Nephron (organoid): ENCODE results near the gene TBXAS1.

Experiments
- H3K27ac Mint-ChIP-seq, 3 experiments: 2 replicates each; pipeline ENCODE4 v1.8.0; 2020; ENCODE audit warnings: mixed read lengths in 3 of 3, mild to moderate bottlenecking in 2 of 3, moderate library complexity in 1 of 3
- H3K27me3 Mint-ChIP-seq: 2 replicates; pipeline ENCODE4 v1.8.0; 2021; ENCODE audit warnings: low read depth, mild to moderate bottlenecking, moderate library complexity, mixed read lengths
- H3K36me3 Mint-ChIP-seq: 2 replicates; pipeline ENCODE4 v1.8.0; 2020; ENCODE audit warnings: low read depth, mixed read lengths
- H3K4me1 Mint-ChIP-seq: 2 replicates; pipeline ENCODE4 v1.8.0; 2020; ENCODE audit warnings: mixed read lengths
- H3K4me3 Mint-ChIP-seq, 3 experiments: 2 replicates each; pipeline ENCODE4 v1.8.0; 2020; ENCODE audit warnings: mild to moderate bottlenecking in 3 of 3, mixed read lengths in 3 of 3, moderate library complexity in 2 of 3
- H3K9me3 Mint-ChIP-seq: 2 replicates; pipeline ENCODE4 v1.8.0; 2020; ENCODE audit warnings: mixed read lengths
- CTCF ChIP-seq, 3 experiments: fragments of 200-600 bp; sonication (generic); IDR thresholded peaks; one replicate each; pipeline ENCODE4 v1.5.0; 2021; ENCODE audit warnings: antibody characterized with exemption in 3 of 3; ENCODE audit not compliant: unreplicated experiment in 3 of 3

The TBXAS1 gene

GRCh38 chr7:139808427-139808826, 20.6 kb upstream of the TBXAS1 start:
- Mint-ChIP-seq H3K9me3 (peaks cover 15% of the 10 kb centered on the region), H3K4me3 (no peak overlapping the region), H3K4me1 (no peaks in the 10 kb centered on the region), H3K27ac (no peak overlapping the region), H3K27me3 (no peaks in the 10 kb centered on the region), H3K36me3 (peaks cover 20% of the 10 kb centered on the region)
- no peak for TF ChIP-seq CTCF (IDR thresholded peaks at IDR 0.05; ENCODE audit: unreplicated experiment in 3 of 3)

DNA sequence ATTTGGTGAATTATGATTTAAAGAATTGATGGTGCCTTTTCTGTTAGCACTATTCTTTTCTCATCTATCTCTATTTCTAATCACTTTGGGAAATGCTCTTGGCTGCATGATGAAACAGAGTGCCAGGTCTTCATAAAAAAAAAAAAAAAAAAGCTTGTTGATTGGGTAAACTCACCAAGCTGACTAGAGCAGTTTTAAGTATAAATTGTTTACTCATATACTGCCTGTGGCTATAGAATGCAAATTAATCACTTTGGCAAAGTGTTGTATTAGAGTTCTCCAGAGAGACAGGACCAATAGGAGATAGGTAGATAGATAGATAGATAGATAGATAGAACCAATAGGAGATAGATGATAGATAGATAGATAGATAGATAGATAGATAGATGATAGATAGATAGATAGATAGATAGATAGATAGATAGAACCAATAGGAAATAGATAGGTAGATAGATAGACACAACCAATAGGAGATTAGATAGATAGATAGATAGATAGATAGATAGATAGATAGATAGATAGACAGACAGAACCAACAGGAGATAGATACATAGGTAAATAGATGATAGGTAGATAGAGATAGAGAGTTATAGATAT, 20.1 kb upstream of the TBXAS1 start:
- H3K9me3 Mint-ChIP-seq = peaks cover 15% of the 10 kb centered on the region
- H3K27me3 Mint-ChIP-seq = no peaks in the 10 kb centered on the region
- H3K36me3 Mint-ChIP-seq = peaks cover 20% of the 10 kb centered on the region
- no peak overlapping the region for H3K27ac Mint-ChIP-seq
- TF ChIP-seq CTCF (IDR thresholded peaks at IDR 0.05; ENCODE audit: unreplicated experiment in 3 of 3) = no peak
- no peaks in the 10 kb centered on the region for H3K4me1 Mint-ChIP-seq
- no peak overlapping the region for H3K4me3 Mint-ChIP-seq

- TF ChIP-seq CTCF (IDR thresholded peaks at IDR 0.05; ENCODE audit: unreplicated experiment in 3 of 3) = no peak
- Mint-ChIP-seq H3K36me3 (peaks cover 13% of the 10 kb centered on the region), H3K27ac (no peak overlapping the region), H3K4me3 (no peak overlapping the region), H3K9me3 (peaks cover 10% of the 10 kb centered on the region), H3K27me3 (peaks cover 3% of the 10 kb centered on the region), H3K4me1 (no peaks in the 10 kb centered on the region)
These were observed 18.0 kb upstream of the TBXAS1 start for GRCh38 chr7:139811066-139811465.

GRCh38 chr7:139813151-139813550, 15.9 kb upstream of the TBXAS1 start:
- no peak for TF ChIP-seq CTCF (IDR thresholded peaks at IDR 0.05; ENCODE audit: unreplicated experiment in 3 of 3)
- no peak overlapping the region for H3K4me3 Mint-ChIP-seq
- peaks cover 7% of the 10 kb centered on the region for H3K36me3 Mint-ChIP-seq
- no peak overlapping the region for H3K27ac Mint-ChIP-seq
- no peaks in the 10 kb centered on the region for H3K4me1 Mint-ChIP-seq
- peaks cover 8% of the 10 kb centered on the region for H3K9me3 Mint-ChIP-seq
- peaks cover 3% of the 10 kb centered on the region for H3K27me3 Mint-ChIP-seq

DNA sequence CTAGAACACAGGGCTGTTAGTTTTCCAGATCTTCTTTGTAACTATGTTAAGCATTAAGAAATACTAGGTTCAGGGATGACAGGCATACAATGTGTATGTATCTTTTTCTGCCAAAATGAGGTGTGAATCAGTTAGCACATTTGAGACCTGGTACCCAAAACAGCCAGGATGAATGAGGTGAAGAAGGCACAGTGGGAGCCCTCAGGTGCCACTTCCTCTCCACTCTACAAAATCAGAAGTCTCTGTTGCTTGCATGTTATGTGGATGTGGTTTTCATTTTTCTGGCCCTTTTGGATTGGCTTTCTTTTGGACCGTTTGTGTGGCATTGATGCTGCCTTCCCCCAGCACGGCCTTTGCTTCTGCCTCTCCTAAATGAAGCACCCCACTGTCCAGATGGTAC, 15.4 kb upstream of the TBXAS1 start:
- Mint-ChIP-seq H3K4me1 (no peaks in the 10 kb centered on the region), H3K4me3 (no peak overlapping the region), H3K36me3 (peaks cover 4% of the 10 kb centered on the region), H3K27ac (no peak overlapping the region), H3K27me3 (peaks cover 3% of the 10 kb centered on the region), H3K9me3 (peaks cover 5% of the 10 kb centered on the region)
- TF ChIP-seq CTCF (IDR thresholded peaks at IDR 0.05; ENCODE audit: unreplicated experiment in 3 of 3) = no peak

DNA sequence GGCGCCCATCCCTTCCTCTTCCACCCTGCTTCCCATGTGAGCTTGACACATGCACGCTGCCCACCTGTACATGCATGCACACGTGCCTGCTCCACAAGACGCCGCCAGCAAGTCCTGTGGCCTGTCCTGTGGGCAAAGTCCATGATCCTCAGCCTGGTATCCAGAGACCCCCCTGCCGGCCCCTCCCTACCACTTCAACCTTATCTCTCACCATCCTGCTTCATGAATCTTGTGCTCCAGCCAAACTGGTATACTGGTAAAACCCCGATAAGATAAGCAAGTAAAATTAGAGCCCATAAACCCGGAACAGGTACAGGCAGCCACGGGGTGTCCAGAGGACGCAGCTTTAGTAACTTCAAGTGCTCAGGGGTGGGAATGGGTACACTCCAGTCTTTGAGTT, 11.8 kb upstream of the TBXAS1 start:
- H3K27ac Mint-ChIP-seq = no peak overlapping the region
- H3K36me3 Mint-ChIP-seq = peaks cover 3% of the 10 kb centered on the region
- H3K27me3 Mint-ChIP-seq = peaks cover 3% of the 10 kb centered on the region
- H3K4me3 Mint-ChIP-seq = no peak overlapping the region
- H3K4me1 Mint-ChIP-seq = no peaks in the 10 kb centered on the region
- peaks cover 5% of the 10 kb centered on the region for H3K9me3 Mint-ChIP-seq
- no peak for TF ChIP-seq CTCF (IDR thresholded peaks at IDR 0.05; ENCODE audit: unreplicated experiment in 3 of 3)
